NCI-H2107 treated with DMSO at 0.1 percent for 48 hours (cell line): ENCODE results near the gene PIGV.

Source experiments
- DNase-seq: peaks from one replicate; lab custom pipeline; 2025; ENCODE audit not compliant: unreplicated experiment; lab: John Stamatoyannopoulos, UW

PIGV gene

DNA sequence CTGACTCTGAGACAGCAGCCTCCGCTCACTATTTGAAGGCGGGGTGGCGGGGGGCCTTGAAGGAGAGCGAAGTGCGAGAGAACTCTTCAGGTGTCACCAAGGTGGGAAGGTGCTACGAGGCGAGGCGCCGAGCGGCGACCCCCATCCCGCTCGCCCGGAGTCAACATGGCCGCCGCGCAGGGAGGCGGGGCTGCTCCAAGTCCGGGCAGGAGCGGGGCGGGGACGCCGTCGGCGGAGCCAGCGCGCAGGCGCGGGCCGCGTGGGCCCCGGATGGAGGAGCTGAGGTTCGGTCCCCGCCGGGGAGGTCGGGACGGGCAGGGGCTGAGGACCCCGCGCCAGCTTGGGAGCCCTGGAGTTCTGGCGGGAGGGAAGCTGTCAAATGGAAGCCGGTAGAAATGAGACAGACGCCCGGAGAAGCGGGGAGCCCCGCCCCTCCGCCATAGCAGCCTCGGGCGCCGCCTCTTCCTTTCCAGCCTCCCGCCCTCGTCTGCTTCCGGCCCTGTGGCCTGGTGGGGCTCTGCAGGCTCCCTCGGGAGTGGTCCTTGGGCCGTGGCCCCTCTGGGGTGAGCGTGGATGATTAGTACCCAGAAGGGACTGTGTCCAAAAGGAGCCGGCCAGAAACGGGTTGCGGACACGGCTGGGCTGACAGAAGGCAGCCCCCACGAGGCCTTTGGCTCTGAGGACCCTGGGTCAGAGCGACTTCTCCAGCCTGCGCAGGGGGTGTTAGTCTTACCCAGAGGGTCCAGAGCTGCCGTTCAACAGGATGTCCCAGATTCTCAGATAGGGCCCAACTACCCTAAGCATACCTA lies at the start of gene PIGV:
TSS of gene PIGV (plus strand) at position 245 of the 809 bp plus-strand sequence. CDS start 2,866 bp downstream, outside the sequence.
- DNase-seq = peak; percentile 92

DNA sequence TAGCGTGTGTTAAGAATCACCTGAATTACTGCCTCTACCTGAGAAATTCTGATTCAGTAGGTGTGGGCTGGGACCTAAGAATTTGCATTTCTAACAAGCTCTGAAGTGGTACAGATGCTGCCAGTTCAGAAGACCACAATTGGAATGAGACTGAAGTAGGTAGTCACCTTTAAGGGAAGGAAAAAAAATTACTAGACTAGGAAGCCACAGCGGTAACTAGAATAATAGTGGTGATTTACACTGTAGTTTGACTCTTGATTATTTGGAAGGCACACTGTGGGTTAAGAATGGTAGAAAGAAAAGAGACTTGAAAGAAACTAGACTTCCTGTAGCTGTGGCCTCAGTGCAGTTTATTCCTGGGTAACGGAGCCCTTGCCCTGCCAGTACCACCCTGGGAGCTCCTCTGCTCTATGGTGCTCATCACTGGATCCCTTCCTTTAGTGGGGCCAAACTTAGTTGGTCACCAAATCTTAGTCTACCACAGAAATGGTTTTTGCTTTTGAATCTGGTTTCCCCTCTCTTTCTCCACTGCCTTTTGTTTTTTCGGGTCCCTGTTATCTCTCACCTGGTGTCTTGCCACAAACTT lies 48.3 kb upstream of the PIGV start:
- no peak for DNase-seq

DNA sequence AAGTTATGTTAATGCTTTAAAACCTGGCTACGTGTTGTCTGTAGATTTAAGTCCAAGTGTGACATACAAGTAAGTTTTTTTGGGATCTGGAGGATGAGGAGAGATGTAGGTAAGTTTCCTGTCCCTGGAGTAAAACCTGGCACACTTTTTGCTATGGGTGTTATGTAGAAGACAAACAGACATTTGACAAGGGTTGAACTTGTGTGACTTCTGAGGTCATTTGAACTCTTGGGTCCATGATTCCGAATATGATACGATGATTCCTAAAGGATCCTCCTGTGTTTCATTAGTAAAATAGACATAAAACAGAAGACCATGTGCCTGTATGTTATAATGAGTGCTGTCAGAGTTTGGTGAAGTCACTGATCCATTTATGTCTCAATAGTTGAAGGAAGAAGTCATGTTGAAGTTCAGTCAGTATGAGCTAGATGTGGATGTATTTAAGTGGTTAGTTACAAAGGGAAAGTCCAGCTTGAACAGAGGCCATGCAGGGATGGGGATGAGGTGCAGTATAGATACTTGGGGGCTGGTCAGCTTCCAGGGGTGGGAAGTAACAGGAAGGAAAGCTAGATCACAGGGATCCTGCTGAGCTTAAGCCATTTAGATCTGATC lies 47.6 kb upstream of the PIGV start:
- DNase-seq = no peak

DNA sequence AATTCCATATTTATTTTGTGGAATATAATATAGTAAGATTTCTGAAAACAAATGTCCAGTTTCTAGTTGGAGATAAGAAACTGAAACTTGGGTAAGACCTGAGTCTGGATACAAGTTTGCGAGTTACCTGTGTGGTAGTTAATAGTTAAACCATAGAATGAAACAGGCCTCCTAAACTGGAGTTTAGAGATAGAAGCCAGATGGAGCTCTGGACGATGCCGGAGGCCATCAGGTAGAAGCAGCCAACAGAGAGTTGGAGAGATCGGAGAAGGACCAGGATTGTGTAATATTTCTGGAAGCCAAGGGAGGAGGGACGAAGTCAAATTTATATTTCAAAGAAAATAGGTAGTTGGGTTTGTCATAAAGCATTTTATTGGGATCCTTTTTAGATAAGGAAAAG lies 46.8 kb upstream of the PIGV start:
- no peak for DNase-seq

DNA sequence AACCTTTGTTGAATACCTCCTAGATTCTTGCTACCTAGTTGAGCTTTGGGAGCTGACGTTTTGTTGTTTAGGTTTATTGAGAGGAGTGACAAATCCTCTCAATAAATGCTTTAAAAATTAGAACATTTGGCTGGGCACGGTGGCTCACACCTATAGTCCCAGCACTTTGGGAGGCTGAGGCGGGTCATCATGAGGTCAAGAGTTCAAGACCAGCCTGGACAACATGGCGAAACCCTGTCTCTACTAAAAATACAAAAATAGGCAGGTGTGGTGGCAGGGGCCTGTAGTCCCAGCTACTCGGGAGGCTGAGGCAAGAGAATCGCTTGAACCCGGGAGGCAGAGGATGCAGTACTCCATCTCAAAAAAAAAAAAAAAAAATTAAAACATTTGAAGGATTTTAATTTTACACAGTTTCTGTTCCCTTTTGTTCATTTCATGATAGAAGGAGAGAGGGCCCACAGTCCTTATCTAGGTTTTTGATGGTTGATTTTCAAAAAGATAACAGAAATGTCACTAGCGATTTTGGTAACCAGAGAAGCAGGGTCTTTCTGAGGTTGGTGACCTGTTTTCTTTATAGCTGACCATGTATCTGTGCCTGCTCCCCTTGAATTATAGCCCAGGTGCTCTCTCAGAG lies 44.2 kb upstream of the PIGV start:
- no peak for DNase-seq

DNA sequence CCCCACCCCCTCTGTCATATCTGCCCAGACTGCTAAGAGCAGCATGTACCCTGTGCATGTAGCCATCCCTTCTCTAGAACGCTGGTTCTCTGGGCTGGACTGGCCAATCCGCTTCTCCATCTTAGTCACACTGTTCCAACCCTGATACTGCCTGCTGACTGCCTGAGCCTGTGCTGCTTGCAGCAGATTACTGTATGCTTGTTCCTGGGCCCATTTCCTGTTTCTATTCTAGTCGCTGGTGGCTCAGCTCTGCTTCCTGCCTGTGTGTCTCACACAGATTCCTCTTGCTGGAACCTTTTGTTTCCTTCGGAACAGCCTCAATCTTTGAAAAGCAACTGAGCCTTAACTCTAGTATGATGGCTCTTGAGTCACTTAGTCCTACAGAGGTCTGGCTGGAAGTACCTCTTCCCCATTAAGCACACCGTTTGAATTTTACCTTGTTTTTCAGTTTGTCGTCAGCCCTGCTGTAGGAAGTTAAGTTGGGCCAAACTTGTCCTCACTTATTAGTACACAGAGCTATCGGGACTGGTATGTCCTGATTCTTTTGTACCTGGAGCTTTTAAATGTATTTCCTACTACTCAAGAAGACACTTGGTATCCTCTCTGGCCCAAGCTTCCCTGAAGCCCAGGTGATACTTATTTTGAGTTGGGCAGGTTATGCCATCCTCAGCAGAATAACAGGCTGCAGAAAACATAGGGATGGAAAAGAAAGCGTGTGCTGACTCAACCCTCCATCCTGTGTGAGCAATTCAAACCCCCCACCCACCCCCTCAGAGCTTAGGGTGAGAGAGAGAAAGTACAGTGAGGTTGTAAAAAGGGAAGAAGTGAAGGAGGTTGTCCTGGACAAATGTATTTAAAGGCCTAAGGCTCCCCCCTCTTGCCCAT lies 43.4 kb upstream of the PIGV start:
- no peak for DNase-seq

DNA sequence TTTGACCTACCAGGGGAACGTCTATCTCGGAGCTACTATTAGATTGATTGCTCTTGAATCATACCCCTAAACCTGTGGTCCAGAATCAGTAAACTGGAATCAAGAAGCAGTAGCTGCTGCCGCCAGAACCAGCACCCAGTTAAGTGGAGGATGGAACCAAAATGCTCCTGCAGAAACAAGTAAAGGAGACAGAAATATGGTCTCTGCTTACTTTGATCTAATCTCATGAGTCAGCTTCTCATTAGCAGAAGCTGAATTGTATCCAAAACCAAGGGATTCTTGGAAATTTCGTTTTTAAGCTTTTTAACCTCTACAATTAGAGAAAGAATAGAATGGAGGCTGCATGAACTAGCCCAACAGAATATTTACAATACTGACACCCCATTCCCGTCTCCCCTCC lies 42.6 kb upstream of the PIGV start:
- no peak for DNase-seq

DNA sequence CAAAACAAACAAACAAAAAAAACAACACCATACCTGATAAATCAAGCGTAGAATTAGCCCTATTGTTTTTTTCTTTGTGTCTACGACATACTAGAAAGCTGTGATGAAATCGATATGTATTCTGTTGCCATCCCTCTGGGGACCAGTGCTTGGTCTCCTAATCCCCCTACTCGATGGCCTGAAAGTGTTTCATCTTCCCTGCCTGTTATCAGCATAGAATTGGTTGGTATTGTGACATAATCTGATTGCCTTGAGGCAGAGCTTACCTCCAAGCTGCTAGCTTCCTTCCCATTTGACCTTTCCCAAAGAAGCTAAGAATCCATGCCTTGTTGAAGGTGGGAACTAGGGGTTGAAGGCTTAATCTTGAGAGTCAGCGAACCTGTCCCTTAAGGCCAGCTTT lies 40.7 kb upstream of the PIGV start:
- DNase-seq = no peak

DNA sequence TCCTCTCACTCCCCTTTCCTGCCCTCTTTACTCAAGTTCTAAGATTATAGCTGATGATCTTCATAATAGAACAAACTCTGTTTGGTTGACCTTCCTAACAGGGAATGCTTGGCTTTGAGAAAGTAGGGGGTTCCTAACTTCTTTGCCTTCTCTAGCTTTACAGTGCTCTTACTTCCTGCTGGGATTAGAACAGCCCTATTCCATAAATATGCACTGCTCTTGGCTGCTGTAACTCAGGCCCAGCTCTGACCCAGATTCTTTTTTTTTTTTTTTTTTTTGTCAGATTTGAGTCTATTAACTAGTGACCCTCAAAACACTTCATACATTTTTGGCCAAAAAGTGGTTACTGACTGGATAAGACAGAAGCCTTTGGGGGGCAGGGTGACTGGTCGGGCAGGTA lies 39.4 kb upstream of the PIGV start:
- no peak for DNase-seq

DNA sequence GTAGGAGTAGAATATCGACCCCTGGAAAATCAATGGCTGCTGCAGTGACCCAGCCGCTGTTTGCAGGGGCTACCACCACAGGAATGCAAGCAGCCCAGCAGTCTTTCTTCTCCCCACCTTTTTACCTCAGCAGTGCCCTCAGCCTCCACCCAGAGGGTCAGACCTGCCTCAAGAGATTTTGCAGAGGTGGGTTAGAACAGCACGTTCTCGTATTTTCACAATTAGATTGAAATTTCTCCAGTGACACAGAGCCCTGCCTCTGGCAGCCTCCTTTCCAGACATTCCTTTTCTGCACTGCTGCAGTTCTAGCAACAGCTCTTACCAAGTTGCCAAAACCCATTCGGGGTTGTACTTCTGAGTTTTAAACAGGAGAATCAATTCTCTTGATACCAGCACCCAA lies 38.3 kb upstream of the PIGV start:
- DNase-seq = no peak

DNA sequence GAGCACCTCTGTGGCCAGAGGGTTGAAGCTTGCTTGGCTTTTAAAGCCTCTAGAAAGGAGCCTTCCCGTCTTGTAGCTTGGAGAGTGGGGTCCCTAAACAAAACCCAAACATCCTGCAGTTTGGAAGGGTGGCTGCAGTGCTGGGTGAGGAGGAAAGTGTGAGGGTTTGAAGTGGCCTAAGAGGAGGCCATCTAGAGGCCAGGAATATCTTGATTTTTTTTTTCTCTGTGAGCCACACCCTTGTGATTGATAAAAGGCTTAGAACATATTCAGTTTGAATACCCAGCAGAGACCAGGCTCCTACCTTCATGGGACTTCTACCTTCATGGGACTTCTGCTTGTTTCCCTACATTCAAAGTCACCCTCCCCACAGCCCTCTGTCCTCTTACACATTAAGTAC lies 37.3 kb upstream of the PIGV start:
- DNase-seq = no peak

DNA sequence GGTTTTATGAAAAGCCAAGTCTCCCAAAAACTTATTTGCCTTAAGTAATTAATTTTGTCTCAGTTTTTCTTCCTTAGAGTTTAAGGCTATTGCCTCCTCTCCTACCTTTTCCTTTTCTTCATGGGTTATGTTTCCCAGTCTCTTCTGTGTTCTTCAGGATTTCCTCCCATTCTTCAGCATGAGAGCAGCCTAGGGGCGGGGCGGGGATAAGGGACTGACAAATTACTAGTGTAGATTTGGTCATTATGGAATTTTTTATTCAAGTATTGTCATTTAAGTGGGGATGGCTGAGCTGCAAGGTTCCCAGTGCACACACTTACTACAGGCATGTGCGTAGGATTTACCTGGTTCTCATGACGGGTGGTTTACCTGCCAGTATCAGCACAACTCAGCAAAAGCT lies 35.2 kb upstream of the PIGV start:
- DNase-seq = no peak

DNA sequence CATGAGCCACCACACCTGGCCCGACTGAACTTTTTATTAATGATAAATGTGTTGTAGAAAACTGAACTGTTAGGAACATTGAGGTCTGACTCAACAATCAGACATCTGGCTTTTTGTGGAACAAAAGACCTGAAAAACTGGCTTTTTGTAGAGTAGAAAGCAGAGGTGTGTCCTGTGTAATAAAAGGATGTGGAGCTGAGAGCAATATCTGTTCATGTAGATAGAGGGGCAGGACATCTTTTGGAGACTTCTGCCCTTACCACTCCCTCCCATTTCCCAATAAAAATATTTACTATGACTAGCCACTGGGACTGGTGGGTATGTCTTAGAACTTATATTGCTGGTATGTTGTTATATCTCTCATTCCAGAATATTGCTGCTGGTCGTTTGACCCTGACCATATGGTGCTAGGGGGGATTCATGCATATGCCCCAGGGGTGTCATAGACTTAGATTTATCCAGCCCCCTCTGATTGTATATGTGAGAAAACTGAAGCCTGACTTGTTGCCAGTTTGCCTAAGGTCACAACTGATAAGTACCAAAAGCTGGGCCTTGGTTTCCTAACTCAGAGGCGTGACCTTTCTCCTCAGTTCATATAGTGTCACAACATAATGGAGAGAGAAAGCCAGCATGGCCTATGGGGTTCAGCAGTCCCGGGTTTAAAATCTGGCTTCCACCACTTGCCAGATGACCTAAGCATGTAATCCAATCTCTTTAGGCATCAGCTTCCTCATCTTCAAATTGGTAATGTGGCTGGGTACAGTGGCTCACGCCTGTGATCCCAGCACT lies 33.5 kb upstream of the PIGV start:
- no peak for DNase-seq

DNA sequence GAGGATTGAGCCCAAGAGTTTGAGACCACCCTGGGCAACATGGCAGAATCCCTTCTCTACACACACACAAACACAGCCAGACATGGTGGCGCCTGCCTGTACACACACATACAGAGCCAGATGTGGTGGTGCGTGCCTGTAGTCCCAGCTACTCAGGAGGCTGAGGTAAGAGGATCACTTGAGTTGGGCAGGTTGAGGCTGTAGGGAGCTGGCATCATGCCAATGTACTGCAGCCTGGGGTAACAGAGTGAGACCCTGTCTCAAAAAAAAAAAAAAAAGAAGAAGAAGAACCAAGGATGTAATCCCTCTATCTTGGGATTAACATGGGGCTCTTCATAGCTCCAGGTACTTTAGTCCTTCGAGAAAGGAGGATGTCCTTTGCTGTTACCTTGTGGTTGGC lies 29.4 kb upstream of the PIGV start:
- no peak for DNase-seq

DNA sequence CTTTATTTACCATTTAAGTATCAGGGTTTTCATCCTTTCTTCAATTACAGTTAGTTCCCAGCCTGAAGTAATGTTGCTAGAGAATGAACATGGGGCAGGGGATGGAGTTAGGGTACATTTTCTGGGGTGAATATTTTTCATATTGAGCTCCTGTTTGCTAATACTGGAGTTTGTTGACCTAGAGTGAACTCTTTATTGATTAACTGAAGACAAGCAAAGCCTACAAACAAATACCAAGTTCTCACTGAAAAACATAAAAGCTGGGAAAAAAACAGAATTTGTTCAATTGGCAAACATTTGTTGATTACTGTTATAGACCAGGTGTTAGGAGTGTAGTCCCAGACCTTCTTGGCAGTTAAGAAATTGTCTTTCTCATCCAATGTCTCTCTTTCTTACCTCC lies 28.2 kb upstream of the PIGV start:
- DNase-seq = no peak

DNA sequence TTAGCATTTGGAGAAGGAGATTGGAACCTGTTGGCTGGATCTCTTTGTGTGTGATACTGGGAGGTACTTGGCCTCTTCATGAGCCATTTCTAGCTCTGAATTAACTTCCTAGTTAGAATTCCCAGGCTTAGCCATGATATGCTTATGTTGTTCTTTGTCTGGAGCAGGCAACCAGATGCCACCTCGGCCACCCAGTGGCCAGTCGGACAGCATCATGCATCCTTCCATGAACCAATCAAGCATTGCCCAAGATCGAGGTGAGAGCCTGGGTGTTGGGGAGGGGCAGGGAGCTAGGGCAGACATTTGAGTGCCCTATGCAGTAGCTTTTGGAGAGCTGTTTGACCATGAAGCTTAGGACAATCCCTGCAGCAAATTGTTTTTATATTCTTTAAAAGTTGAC lies 26.5 kb upstream of the PIGV start:
- no peak for DNase-seq

DNA sequence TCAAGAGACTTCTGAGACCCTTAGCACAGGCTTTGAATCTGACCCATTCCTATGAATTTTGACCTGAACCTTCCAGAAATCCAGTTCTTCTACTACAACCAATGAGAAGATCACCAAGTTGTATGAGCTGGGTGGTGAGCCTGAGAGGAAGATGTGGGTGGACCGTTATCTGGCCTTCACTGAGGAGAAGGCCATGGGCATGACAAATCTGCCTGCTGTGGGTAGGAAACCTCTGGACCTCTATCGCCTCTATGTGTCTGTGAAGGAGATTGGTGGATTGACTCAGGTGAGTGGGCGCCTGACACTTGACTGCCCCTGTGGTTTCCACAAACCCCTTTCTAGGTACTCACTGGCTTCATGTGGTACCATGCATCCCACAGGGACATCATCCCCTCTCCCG lies 20.0 kb upstream of the PIGV start:
- no peak for DNase-seq

DNA sequence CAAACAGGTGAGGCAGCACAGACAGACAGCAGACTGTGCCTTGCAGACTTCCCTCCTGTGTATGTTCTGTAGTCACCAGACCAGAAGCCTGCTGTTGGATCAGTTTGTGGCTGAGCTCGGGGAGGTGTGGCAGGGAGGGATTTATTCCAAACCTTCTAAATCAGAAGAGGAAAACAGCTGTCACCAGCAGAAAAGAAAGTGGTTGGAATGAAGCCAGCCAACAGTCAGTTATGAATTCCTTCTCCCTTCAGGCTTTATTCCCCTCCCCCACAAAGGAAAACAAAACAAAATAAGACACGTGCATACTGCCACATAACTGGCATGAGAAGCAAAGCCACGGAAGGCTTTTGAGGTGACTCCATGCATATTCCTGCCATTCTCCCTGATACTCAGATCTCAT lies 19.0 kb upstream of the PIGV start:
- DNase-seq = peak; percentile 12

DNA sequence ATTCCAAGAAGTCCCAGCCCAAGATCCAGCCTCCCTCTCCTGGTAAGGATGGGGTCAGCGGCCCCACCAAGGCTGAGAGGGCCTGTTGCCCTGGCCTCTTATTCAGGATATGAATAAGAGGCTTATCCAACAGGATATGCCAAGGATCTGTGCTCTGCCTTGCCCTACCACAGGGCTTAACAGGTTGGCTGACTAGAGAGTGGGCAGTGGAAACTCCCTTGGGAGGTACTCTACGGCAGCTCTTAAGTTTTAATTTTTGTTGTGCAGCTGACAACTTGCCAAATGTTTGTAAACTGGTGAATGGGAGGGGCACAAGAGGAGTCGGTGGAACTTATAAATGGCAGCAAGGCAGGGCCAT lies 16.5 kb upstream of the PIGV start:
- DNase-seq = peak; percentile 71

DNA sequence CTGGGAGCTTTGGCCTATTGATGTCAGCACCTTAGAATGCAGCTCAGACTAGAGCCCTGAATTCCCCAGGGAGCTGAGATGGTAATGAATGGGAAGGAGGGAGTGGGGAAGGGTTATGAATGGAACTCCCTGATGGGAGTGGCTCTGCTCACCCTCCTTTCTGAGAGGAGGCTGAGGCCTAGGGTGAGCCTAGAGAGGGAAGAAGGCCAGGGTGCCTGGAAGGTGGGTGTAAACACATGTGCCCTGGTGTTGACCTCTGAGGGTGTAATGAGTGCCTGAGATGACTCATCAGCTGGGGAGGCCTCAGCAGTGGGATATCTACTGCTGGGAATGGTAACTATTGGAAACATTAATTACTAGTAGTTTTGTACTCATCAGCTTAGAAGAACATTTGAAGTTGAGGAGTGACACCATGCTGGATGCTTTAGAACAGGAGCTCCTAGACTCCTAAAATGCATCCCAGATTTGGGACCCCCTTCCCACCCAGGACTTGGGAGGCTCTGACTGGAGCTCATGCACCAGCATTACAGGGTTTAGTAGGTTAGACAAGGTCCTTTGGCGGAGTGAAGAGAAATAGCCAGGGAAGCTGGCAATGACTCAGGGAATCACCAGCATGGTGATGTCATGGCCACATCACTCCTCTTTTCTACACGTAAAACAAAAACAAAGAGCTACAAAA lies 16.0 kb upstream of the PIGV start:
- no peak for DNase-seq
